IMR-90 (cell line): ENCODE measurements around the gene CLRN1. TPM values are rescaled to one million over a fixed set of nuclear protein-coding genes. Genes with fewer than 3 reads are reported as not detected.

ENCODE experiments used
- ATAC-seq: fragments of 200-7000 bp; cut with Tn5 transposase; 2 replicates; pipeline ENCODE4 v1.9.1; 2020; ENCODE audit warnings: low read depth, mild to moderate bottlenecking, moderate library complexity
- BruUV-seq: library from RNA; stranded (reverse); fragments of 400-500 nt; replicated peaks from 2 replicates; lab custom pipeline; 2021; lab: Mats Ljungman, UMichigan
- CTCF ChIA-PET: fragments of 300-600 bp; formaldehyde crosslinking; extraction: SDS; loops from one replicate; lab custom pipeline; 2021; ENCODE audit warnings: antibody characterized with exemption; lab: Yijun Ruan, JAX
- POLR2A ChIA-PET: fragments of 300-600 bp; sonication (Branson Sonifier 250); formaldehyde crosslinking; loops from one replicate; lab custom pipeline; 2022; ENCODE audit warnings: antibody characterized with exemption; ENCODE audit not compliant: unreplicated experiment; lab: Charles Lee
- DNase-seq: peaks from one replicate; pipeline ENCODE4 v3.0.0; 2013
- H2AFZ ChIP-seq: replicated peaks from 2 replicates; pipeline ENCODE3; 2013; ENCODE audit warnings: low read length, mild to moderate bottlenecking; ENCODE audit not compliant: poor library complexity
- H2AK5ac ChIP-seq: 2 replicates; pipeline ENCODE4 v1.6.1; 2013; ENCODE audit warnings: low read depth, low read length, inconsistent platforms
- H2AK9ac ChIP-seq: replicated peaks from 2 replicates; pipeline ENCODE3; 2013; ENCODE audit warnings: mild to moderate bottlenecking, low read depth, low read length, moderate library complexity; ENCODE audit not compliant: poor library complexity
- H2BK120ac ChIP-seq: 2 replicates; pipeline ENCODE4 v1.6.1; 2013; ENCODE audit warnings: low read depth, low read length, inconsistent platforms
- H2BK15ac ChIP-seq: 3 replicates; pipeline ENCODE4 v1.6.1; 2013; ENCODE audit warnings: low read depth, low read length, inconsistent platforms
- H2BK20ac ChIP-seq: 2 replicates; pipeline ENCODE4 v1.6.1; 2013; ENCODE audit warnings: low read depth, mild to moderate bottlenecking, inconsistent platforms, low read length, moderate library complexity
- H2BK5ac ChIP-seq: 2 replicates; pipeline ENCODE4 v1.6.1; 2013; ENCODE audit warnings: mild to moderate bottlenecking, low read depth, low read length, inconsistent platforms; ENCODE audit not compliant: poor library complexity, severe bottlenecking
- H3K14ac ChIP-seq: replicated peaks from 2 replicates; pipeline ENCODE4 v1.6.1; 2013; ENCODE audit warnings: low read depth, low read length, inconsistent platforms
- H3K18ac ChIP-seq: 2 replicates; pipeline ENCODE4 v1.6.1; 2013; ENCODE audit warnings: low read depth, low read length, control low read depth
- H3K23ac ChIP-seq: 2 replicates; pipeline ENCODE4 v1.6.1; 2013; ENCODE audit warnings: low read depth, low read length, inconsistent platforms
- H3K27ac ChIP-seq: 2 replicates; pipeline ENCODE4 v1.5.1; 2013; ENCODE audit warnings: mild to moderate bottlenecking, control low read depth, low read length; ENCODE audit not compliant: insufficient read depth
- H3K27me3 ChIP-seq: 2 replicates; pipeline ENCODE4 v1.6.1; 2013; ENCODE audit warnings: low read length; ENCODE audit not compliant: control insufficient read depth, insufficient read depth
- H3K36me3 ChIP-seq: 2 replicates; pipeline ENCODE4 v1.6.1; 2013; ENCODE audit warnings: low read length, mixed read lengths; ENCODE audit not compliant: control insufficient read depth, insufficient read depth
- H3K4ac ChIP-seq: 2 replicates; pipeline ENCODE4 v1.6.1; 2013; ENCODE audit warnings: low read depth, low read length, inconsistent platforms
- H3K4me1 ChIP-seq: 2 replicates; pipeline ENCODE4 v1.6.1; 2013; ENCODE audit warnings: low read length, mixed read lengths; ENCODE audit not compliant: control insufficient read depth, insufficient read depth
- H3K4me2 ChIP-seq: 2 replicates; pipeline ENCODE4 v1.6.1; 2013; ENCODE audit warnings: low read depth, mild to moderate bottlenecking, control low read depth, low read length, moderate library complexity
- H3K4me3 ChIP-seq: 2 replicates; pipeline ENCODE4 v1.5.1; 2013; ENCODE audit warnings: low read depth, mild to moderate bottlenecking, control low read depth, low read length, moderate library complexity; ENCODE audit not compliant: insufficient read depth
- H3K56ac ChIP-seq: 2 replicates; pipeline ENCODE4 v1.6.1; 2013; ENCODE audit warnings: low read length, inconsistent platforms; ENCODE audit not compliant: insufficient read depth; ENCODE audit errors: extremely low read depth
- H3K79me1 ChIP-seq, 2 experiments: 2 replicates each; pipeline ENCODE4 v1.6.1; 2013; ENCODE audit warnings: low read length in 2 of 2, inconsistent platforms in 1 of 2, low read depth in 1 of 2
- H3K9ac ChIP-seq: 2 replicates; pipeline ENCODE4 v1.6.1; 2013; ENCODE audit warnings: low read depth, low read length, control low read depth
- H3K9me1 ChIP-seq: 2 replicates; pipeline ENCODE4 v1.6.1; 2013; ENCODE audit warnings: low read length, inconsistent platforms; ENCODE audit not compliant: insufficient read depth
- H3K9me3 ChIP-seq: 2 replicates; pipeline ENCODE4 v1.6.1; 2013; ENCODE audit warnings: low read length; ENCODE audit not compliant: control insufficient read depth, insufficient read depth
- H4K20me1 ChIP-seq: 2 replicates; pipeline ENCODE4 v1.6.1; 2013; ENCODE audit warnings: low read length, inconsistent platforms; ENCODE audit not compliant: insufficient read depth
- H4K5ac ChIP-seq: 2 replicates; pipeline ENCODE4 v1.6.1; 2013; ENCODE audit warnings: mild to moderate bottlenecking, low read depth, low read length, control low read depth
- H4K8ac ChIP-seq, 2 experiments: 2 replicates each; pipeline ENCODE4 v1.6.1; 2013; ENCODE audit warnings: low read depth in 2 of 2, low read length in 2 of 2, control low read depth in 1 of 2, inconsistent platforms in 1 of 2
- H4K91ac ChIP-seq: 2 replicates; pipeline ENCODE4 v1.6.1; 2013; ENCODE audit warnings: low read depth, low read length, inconsistent platforms; ENCODE audit not compliant: insufficient read depth
- CEBPB ChIP-seq: IDR thresholded peaks from 2 replicates; pipeline ENCODE4 v1.6.1; 2012; ENCODE audit warnings: low read depth, low read length, improper control_type of control experiment
- FOS ChIP-seq: fragments of 150-350 bp; IDR thresholded peaks from 2 replicates; pipeline ENCODE4 v1.6.1; 2016; ENCODE audit warnings: low read depth, low read length
- MXI1 ChIP-seq: IDR thresholded peaks from 2 replicates; pipeline ENCODE4 v1.6.1; 2012; ENCODE audit warnings: low read depth, mild to moderate bottlenecking, low read length, moderate library complexity, borderline replicate concordance
- NFE2L2 ChIP-seq: fragments of 150-350 bp; IDR thresholded peaks from 2 replicates; pipeline ENCODE4 v1.6.1; 2016; ENCODE audit warnings: low read depth, mild to moderate bottlenecking, low read length
- POLR2A ChIP-seq: IDR thresholded peaks from 2 replicates; pipeline ENCODE4 v1.6.1; 2012; ENCODE audit warnings: mild to moderate bottlenecking, low read depth, low read length
- RFX5 ChIP-seq: IDR thresholded peaks from 2 replicates; pipeline ENCODE4 v1.8.0; 2012; ENCODE audit warnings: low read depth, mild to moderate bottlenecking, low read length, moderate library complexity
- USF2 ChIP-seq: fragments of 150-350 bp; IDR thresholded peaks from 2 replicates; pipeline ENCODE4 v1.6.1; 2017; ENCODE audit warnings: mild to moderate bottlenecking, antibody characterized with exemption, low read length, low read depth
- WGBS, 2 experiments: methylation state at CpG; one replicate each; pipeline versions ENCODE4 v1.1.5 to v1.1.7; 2013; ENCODE audit warnings: missing lambda C conversion rate in 2 of 2; ENCODE audit not compliant: insufficient read length in 1 of 2; ENCODE audit errors: extremely low coverage in 2 of 2; 5-methylcytosine and 5-hydroxymethylcytosine counted together
- dilution Hi-C: fragments of 300-500 bp; cut with HindIII; formaldehyde crosslinking; loops from one replicate; pipeline ENCODE4 v1.14.3; 2018; ENCODE audit warnings: low sequenced_read_pairs; ENCODE audit not compliant: unreplicated experiment
- in situ Hi-C: fragments of 300-500 bp; cut with MboI; formaldehyde crosslinking; loops from 3 replicates; pipeline ENCODE4 v1.14.3; 2019; ENCODE audit warnings: low sequenced_read_pairs, inconsistent platforms, mixed read lengths
- intact Hi-C: fragments of 100-400 bp; cut with micrococcal nuclease; formaldehyde crosslinking; loops from 2 replicates; pipeline ENCODE4 v1.10.0; 2022
- polyA plus RNA-seq, 3 experiments: library from polyadenylated mRNA; depleted of rRNA; stranded (reverse); fragments of >200 nt; gene quantifications; 2 replicates each; pipeline ENCODE4 v1.2.3, GENCODE V29; 2012; ENCODE audit warnings: low replicate concordance in 1 of 3
- total RNA-seq: library from RNA; depleted of rRNA; stranded (reverse); fragments of >200 nt; gene quantifications from 2 replicates; pipeline ENCODE4 v1.2.3, GENCODE V29; 2012
- TF ChIP-seq, protein P1 (sequence below): conservative IDR thresholded peaks from 2 replicates; pipeline ENCODE4 v1.5.1; 2012; ENCODE audit warnings: mild to moderate bottlenecking, low read depth, low read length, improper control_type of control experiment
- TF ChIP-seq, protein P2 (sequence below): fragments of 150-350 bp; IDR thresholded peaks from 2 replicates; pipeline ENCODE4 v1.6.1; 2016; ENCODE audit warnings: low read depth, mild to moderate bottlenecking, low read length, moderate library complexity, borderline replicate concordance

Gene CLRN1
- total and polyA plus RNA-seq, 2 of the 4 experiments (the other 2 are of a cell fraction) = not detected

DNA sequence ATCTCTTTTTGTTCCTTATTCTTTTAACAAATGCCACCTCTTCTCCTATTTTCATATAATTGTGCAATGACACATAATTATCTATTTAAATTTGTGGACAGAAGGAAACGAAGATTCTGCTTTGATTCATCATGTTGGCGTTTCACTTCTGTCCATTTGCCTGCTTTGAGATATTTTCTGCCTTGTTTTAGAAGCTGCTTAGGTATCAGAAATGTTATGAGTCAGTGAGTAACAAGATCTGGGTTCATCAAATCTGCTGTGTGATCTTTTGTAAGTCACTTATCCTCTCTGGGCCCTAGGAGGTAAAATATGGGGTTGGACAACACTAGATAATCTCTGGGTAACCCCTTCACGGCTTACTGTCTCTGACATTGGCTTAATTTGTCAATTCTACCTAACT is 60.0 kb downstream of the CLRN1 start:
- DNase-seq (no peak), ATAC-seq (no peak)
- Histone ChIP-seq H3K4ac (no peak overlapping the region), H2AK5ac (no peak overlapping the region), H2BK120ac (no peak overlapping the region), H3K4me3 (no peak overlapping the region), H2AK9ac (no peak overlapping the region), H3K14ac (no peak overlapping the region), H2AFZ (no peak overlapping the region), H3K9me3 (no peaks in the 10 kb centered on the region), H3K4me1 (no peaks in the 10 kb centered on the region), H3K9me1 (peaks cover 3% of the 10 kb centered on the region; the same call in 1 of the 2 replicates), H4K91ac (no peak overlapping the region), H4K8ac (no peak overlapping the region), H3K56ac (no peak overlapping the region), H3K18ac (no peak overlapping the region), H4K5ac (no peak overlapping the region), H2BK15ac (no peak overlapping the region), H3K79me1 (no peaks in the 10 kb centered on the region), H2BK20ac (no peak overlapping the region), H3K4me2 (no peak overlapping the region), H3K9ac (no peak overlapping the region), H4K20me1 (no peaks in the 10 kb centered on the region), H3K27ac (no peak overlapping the region), H3K27me3 (peaks cover 16% of the 10 kb centered on the region), H3K23ac (no peak overlapping the region), H2BK5ac (no peak overlapping the region), H3K36me3 (no peaks in the 10 kb centered on the region)
- TF ChIP-seq, protein P1, sequence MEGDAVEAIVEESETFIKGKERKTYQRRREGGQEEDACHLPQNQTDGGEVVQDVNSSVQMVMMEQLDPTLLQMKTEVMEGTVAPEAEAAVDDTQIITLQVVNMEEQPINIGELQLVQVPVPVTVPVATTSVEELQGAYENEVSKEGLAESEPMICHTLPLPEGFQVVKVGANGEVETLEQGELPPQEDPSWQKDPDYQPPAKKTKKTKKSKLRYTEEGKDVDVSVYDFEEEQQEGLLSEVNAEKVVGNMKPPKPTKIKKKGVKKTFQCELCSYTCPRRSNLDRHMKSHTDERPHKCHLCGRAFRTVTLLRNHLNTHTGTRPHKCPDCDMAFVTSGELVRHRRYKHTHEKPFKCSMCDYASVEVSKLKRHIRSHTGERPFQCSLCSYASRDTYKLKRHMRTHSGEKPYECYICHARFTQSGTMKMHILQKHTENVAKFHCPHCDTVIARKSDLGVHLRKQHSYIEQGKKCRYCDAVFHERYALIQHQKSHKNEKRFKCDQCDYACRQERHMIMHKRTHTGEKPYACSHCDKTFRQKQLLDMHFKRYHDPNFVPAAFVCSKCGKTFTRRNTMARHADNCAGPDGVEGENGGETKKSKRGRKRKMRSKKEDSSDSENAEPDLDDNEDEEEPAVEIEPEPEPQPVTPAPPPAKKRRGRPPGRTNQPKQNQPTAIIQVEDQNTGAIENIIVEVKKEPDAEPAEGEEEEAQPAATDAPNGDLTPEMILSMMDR = no peak
- TF ChIP-seq CEBPB = no peak
- TF ChIP-seq, protein P2, sequence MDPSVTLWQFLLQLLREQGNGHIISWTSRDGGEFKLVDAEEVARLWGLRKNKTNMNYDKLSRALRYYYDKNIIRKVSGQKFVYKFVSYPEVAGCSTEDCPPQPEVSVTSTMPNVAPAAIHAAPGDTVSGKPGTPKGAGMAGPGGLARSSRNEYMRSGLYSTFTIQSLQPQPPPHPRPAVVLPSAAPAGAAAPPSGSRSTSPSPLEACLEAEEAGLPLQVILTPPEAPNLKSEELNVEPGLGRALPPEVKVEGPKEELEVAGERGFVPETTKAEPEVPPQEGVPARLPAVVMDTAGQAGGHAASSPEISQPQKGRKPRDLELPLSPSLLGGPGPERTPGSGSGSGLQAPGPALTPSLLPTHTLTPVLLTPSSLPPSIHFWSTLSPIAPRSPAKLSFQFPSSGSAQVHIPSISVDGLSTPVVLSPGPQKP = no peak
- TF ChIP-seq RFX5 = no peak
- TF ChIP-seq POLR2A = no peak
- TF ChIP-seq MXI1 = no peak
- no peak for TF ChIP-seq FOS
- TF ChIP-seq NFE2L2 = no peak
- no peak for TF ChIP-seq USF2
- in situ Hi-C loops (loop anchor here (25.0 kb wide), 1 partner anchor 225 kb away; no protein-coding TSS in a partner anchor), intact Hi-C loops (no loop called here), dilution Hi-C loops (no loop called here)
- 30% methylated on average over 2 of the region's 3 CpGs; no CpG with 5 or more reads in 1 of the 2 experiments for WGBS, 2 experiments
- POLR2A ChIA-PET = no interaction called here
- no TSS peak for BruUV-seq
- CTCF ChIA-PET = no interaction called here
